ENCODE measurements around the gene LGALS7.

DNA sequence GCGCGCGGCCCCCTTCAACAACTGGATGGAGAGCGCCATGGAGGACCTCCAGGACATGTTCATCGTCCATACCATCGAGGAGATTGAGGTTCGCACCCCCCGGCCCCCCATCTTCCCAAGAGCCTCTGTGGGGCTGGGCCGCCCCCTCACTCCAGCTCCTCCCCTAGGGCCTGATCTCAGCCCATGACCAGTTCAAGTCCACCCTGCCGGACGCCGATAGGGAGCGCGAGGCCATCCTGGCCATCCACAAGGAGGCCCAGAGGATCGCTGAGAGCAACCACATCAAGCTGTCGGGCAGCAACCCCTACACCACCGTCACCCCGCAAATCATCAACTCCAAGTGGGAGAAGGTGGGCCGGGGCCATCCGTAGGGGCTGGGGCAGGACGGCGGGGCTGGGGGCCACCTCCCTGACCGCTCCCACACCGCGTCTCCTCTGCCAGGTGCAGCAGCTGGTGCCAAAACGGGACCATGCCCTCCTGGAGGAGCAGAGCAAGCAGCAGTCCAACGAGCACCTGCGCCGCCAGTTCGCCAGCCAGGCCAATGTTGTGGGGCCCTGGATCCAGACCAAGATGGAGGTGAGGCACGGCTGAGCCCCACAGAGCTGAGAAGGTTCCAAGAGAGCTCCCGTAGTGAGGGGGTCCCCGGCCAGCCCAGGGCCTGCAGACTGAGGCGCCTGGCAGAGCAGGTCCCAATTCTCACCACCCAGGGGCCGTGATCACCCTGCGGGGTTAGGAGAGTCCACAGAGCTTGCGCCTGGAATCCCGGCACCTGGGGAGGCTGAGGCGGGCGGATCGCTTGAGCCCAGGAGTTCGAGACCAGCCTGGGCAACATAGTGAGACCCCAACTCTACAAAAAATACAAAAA lies 49.1 kb downstream of the LGALS7 start:
- TF ChIP-seq, protein P1, sequence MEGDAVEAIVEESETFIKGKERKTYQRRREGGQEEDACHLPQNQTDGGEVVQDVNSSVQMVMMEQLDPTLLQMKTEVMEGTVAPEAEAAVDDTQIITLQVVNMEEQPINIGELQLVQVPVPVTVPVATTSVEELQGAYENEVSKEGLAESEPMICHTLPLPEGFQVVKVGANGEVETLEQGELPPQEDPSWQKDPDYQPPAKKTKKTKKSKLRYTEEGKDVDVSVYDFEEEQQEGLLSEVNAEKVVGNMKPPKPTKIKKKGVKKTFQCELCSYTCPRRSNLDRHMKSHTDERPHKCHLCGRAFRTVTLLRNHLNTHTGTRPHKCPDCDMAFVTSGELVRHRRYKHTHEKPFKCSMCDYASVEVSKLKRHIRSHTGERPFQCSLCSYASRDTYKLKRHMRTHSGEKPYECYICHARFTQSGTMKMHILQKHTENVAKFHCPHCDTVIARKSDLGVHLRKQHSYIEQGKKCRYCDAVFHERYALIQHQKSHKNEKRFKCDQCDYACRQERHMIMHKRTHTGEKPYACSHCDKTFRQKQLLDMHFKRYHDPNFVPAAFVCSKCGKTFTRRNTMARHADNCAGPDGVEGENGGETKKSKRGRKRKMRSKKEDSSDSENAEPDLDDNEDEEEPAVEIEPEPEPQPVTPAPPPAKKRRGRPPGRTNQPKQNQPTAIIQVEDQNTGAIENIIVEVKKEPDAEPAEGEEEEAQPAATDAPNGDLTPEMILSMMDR (IDR thresholded peaks at IDR 0.05), result no peak
- TF ChIP-seq POLR2AphosphoS5 (IDR thresholded peaks at IDR 0.05; ENCODE audit: insufficient read depth in 1 of 2, low read depth in 1 of 2), result no peak

Data from vagina (tissue), 2 donors.